Hematopoietic multipotent progenitor cell treated with erythropoietin and hydrocortisone succinate and interleukin-3 and kit ligand, for 6 days (in vitro differentiated cells): Measurements from ENCODE around the gene KIF3B.
"Not testable (repeated sequence)": the region's sequence is repeated elsewhere in the genome, so short reads cannot be mapped to it uniquely, and the experiment has no call there.

Source experiments
- DNase-seq: peaks from one replicate; pipeline ENCODE4 v3.0.0-alpha.2; 2015

KIF3B gene

DNA sequence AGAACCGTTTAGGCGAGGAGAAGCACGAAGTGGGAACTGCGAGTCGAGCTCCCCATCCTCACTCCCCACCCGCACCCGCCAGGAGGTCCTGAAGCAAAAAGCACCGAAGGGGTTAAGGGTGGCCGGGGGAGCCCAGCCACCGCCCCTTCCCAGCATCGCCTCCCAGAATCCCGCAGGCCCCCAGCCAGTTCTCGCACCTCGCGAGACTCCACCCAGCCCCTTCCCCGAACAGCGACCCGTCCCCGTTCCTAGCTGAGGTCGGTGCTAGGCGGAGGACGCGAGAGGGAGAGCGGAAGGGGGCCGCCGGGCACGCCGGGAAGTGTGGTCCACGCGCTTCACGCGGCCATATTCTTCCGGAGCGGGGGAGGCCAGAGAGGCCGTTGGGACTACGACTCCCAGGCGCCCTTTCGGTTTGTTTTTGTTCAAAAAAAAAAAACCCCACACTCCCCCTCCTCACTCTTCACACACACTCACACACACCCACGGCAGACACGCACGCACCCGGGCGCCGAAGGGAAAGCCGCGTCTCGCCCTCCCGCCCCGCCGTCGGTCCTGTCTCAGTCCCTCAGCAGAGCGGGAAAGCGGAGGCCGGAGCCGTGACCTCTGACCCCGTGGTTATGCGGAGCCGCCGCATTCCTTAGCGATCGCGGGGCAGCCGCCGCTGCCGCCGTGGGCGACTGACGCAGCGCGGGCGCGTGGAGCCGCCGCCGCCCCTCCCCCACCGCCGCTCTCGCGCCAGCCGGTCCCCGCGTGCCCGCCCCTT lies 80.6 kb downstream of the KIF3B start, which contains the start of gene ASXL1:
Gene ASXL1 (plus strand): TSS at position 463 of the 763 bp plus-strand sequence. CDS start 445 bp downstream, outside the sequence.
- DNase-seq, result peak; percentile 97

DNA sequence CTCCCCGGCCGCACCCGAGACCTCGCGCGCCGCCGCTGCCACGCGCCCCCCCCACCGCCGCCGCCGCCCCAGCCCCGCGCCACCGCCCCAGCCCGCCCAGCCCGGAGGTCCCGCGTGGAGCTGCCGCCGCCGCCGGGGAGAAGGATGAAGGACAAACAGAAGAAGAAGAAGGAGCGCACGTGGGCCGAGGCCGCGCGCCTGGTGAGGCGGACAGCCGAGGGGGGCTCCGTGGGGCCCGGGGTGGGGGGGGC lies 81.1 kb downstream of the KIF3B start:
- no peak for DNase-seq

DNA sequence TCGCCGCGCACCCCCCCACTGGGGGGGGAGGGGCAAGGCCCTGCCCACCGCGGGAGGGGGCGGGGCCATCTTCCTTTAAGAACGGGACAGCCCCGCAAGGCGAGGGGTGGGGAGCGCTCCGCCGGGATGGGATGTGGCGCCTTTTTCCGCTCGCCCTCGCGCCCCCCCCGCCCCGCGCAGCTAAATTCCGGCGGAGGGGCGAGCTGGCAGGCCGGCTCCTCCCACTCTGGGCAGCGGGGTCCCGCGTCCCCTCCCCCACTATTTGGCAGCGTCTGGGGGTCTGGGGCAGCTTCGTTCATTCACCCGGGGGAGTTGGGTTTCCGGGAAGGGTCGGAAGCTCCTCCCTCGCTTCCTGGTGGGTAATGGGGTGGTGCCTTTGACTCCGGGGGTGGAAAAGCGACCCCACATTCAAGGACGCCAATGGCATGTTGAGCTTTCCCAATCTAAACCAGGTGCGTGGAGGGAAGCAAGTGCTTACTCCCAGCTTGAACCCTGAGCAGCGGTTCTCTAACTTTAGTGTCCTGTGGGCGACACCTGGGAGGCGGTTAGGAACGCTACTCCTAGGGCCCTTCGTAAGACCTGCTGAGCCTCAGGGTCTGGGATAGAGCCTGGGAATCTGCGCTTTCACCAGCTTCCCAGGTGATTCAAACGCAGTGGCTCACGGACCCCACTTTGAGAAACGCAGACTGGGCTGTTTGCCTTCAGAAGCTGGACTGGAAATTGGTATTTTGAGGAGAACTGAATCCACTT lies 81.6 kb downstream of the KIF3B start:
- DNase-seq, result peak; percentile 90

DNA sequence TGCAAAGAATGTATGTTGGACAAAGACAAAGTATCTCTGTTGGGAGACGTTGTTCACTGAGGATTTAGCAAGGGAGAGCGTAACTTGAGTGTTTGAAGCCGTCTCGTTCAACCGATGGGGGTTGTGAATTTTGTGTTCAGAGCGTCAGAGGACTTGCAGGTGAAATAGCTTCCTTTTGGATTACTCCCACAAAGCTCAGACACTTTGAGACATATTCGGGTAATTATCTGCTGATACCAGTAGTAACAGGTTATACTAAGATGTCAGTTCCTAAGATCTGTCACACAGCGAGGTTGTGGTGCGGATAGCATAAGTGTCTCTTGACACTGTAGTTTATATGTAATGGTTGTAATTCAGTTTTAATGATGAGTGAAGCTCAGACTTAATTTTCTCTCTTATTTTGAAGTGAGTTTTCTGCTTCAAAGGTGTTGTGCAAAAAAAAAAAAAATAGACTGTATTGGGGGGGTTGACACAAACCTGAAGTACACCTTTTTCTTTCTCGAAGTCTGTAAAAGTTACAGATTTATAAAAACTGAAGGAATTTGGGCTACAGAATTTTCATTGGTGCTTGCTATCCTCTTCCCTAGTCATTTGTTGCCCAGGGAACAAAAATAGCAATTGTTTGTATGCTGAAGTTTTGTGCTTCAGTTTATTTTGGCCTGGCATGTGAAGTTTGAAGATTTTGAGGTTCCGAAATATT lies 82.3 kb downstream of the KIF3B start:
- DNase-seq, result peak; percentile 42

DNA sequence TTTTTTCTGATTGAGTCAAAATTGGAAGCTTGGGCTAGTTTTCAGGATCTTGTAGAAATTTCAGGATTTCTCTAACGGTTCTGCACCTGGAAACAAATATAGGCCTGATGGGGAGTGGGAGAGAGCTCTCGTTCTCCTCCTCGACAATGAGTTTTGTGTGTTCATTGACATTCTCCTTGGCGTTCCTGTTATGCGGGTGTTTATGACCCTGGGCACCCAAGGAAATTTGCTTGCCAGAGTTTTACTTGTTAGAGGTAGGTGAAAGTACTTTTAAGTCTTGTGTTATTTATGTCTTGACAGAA lies 82.8 kb downstream of the KIF3B start:
- no peak for DNase-seq

DNA sequence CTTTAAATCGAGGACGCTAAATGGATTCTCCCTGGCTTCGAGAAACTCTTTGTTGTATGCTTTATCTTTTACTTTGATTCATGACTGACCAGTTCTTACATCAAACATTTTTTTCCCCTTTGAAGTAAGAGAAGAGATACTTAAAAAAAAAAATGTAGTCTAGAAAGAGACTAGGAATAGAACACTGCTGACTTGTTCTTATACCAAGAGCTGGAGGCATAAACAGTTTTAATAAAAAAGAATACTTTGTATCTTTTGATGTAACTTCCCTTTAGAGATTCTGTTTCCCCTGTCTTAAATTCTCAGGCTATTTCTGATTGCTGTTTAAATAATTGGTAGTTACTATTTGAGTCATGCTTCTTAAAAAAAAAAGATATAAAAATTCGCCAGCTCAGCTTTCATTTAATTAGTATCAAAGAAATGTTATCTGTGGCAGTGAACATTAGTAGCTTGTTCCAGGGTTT lies 85.5 kb downstream of the KIF3B start:
- DNase-seq, result no peak

DNA sequence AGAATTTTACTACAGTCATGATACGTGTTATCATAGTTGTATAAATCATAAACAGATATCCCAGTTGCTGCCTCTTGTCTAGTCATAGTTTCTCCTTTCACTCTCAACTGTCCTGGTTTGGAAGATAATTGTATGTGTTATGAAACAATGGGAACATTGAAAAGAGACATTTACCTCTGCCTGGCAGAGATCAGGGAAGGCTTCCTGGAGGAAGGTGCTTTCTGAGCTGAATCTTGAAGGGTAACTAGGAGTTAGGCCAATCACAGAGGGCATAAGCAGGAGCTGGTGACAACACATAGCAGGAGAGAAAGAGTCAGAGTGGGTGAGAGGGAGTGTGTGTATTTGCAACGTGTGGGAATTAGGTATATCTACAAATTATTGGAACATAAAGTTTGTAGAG lies 86.0 kb downstream of the KIF3B start:
- no peak for DNase-seq

DNA sequence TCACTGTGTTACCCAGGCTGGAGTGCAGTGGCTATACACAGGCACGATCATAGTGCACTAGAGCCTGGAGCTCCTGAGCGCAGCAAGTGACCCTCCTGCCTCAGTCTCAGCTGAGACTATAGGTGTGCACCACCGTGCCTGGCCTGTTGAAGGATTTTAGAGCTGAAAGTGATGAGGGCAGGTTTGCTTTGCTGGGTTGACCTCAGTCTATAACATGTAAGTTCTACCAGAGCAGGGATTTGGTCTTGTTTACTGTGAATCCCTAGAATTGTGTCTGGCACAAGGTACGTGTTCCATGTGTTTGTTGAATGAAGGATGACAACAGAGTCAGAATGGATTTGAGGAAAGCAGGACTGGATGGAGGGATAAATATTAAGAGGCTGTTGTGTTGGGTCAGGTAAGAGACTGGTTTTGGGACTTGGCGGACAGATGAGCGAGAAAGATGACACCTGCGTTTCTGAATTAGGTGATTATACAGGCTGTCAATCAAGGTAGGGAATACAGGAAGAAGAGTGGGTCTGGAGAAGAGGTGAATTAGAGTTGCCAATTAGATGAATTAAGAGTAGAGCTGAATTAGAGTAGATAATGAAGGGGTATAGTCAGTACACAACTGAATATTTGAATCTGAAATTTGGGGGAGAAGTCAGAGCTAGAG lies 87.2 kb downstream of the KIF3B start:
- DNase-seq, result no peak

DNA sequence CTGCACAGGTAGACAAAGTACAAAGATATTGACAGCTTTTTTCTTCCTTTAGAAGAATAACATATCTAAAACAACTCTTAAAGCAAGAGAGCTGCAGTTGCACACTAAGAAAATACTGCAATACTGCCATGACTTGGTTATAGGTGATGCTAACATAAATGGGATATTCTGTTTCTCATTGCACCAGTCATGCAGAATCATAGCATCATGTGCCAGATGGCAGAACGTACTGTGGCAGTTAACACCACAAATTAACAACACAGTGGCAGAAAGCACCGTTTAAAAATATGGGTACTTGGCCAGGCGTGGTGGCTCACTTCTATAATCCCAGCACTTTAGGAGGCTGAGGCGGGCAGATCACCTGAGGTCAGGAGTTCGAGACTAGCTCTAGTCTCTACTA lies 88.1 kb downstream of the KIF3B start:
- no peak for DNase-seq

DNA sequence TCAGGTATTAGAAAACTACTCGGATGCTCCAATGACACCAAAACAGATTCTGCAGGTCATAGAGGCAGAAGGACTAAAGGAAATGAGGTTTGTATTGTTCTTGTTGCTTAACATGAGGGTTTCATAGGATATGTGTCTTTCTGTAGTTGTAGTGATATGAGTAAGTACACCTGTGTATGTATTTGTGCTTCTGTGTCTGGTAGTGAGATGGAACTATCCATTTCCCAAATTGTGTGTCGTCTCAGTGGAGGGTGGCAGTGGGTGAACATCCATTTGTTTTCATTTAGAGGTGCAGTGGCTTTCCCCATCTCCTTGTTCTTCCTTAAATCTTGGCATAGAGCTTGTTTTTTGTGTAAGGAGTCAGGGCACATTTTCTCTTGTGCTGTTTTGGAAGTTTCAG lies 88.9 kb downstream of the KIF3B start:
- no peak for DNase-seq

DNA sequence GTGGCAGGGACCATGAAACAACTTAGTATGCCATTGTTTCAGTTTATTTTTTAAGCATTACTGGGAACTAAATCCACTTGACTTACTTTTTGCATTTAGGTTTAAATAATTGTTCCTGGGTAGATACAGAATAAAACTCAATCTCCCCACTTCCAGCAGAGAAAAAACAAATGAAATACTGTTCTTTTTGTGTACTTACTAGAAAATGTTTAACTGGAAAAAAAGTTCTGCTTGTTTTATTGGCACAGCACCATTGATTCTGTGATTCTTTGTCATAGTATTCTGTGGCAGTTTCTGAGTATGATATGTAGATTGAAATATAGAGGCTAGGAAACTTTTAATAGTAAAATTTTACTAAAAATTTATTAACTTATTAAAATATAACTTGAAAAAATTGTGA lies 90.9 kb downstream of the KIF3B start:
- no peak for DNase-seq

DNA sequence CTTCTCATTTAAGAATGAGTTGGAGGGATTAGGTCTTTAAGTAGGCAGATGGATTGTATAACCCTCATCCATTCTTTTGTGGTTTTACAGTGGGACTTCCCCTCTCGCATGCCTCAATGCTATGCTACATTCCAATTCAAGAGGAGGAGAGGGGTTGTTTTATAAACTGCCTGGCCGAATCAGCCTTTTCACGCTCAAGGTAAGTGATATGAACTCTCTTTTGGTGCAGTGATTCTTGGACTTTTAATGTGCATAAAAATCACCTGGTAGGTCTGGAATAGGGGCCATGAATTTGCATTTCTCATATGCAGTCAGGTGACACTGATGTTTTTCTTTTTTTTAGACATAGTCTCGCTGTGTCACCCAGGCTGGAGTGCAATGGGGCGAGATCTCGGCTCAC lies 91.5 kb downstream of the KIF3B start:
- no peak for DNase-seq

DNA sequence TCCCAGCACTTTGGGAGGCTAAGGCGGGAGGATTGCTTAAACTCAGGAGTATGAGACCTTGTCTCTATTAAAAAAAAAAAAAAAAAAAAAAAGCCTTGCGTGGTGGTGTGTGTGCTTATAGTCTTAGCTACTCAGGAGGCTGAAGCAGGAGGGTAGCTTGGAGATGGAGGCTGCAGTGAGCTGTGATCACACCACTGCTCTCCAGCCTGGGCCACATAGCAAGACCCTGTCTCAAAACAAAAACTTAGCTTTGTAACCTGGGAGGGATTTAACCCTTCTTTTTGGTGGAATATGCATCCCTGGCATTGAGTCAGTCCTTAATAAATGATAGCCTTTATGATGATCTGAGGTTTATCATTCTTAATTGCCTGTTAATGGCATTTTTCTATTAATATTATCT lies 93.4 kb downstream of the KIF3B start:
- no peak for DNase-seq

DNA sequence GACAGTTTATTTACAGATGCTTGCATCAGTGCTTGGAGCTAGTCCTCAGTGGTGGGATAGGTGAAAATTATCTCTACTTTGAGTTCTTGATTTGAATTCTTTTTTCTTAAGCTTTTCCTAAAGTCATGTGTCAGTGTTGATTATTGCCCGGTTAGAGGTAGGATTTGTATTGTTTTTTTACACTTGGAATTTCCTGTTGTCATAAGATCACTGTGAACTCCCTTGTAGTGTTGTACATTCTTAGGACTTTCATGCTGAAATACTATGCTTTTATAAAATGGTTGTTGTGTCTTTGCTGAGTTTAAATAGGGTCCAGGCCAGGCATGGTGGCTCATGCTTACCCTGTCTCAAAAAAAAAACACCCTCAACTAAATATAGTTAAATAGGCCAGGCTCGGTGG lies 101.0 kb downstream of the KIF3B start:
- no peak for DNase-seq

DNA sequence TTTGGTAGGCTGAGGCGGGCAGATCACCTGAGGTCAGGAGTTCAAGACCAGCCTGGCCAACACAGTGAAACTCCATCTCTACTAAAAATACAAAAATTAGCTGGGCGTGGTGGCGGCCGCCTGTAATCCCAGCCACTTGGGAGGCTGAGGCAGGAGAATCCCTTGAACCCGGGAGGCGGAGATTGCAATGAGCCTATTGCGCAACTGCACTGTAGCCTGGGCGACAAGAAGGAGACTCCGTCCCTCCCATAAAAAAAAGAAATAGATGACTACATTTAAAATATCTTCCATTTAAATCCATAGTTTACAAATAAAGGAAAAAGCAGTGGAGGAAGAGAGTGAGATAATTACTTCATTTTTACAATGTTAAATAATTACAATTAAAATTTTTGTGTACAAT lies 102.6 kb downstream of the KIF3B start:
- not testable (repeated sequence) for DNase-seq

DNA sequence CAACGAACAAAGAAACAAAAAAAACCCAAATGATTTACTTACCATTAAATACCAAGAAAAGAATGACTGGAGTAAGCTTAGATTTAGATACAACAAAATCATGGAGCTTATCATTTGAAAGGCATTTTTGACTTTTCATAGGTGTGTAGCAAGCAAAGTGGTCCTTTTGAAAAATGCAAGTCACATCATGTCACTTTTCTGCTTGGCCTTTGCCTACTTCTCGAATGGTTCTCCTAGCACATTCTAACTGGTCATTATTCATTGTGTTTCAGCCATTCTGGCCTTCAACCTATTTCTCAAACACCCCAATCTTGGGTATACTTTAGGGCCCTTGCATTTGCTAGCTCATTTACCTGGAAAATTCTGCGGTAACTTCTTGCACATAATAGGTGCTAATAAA lies 103.3 kb downstream of the KIF3B start:
- no peak for DNase-seq

DNA sequence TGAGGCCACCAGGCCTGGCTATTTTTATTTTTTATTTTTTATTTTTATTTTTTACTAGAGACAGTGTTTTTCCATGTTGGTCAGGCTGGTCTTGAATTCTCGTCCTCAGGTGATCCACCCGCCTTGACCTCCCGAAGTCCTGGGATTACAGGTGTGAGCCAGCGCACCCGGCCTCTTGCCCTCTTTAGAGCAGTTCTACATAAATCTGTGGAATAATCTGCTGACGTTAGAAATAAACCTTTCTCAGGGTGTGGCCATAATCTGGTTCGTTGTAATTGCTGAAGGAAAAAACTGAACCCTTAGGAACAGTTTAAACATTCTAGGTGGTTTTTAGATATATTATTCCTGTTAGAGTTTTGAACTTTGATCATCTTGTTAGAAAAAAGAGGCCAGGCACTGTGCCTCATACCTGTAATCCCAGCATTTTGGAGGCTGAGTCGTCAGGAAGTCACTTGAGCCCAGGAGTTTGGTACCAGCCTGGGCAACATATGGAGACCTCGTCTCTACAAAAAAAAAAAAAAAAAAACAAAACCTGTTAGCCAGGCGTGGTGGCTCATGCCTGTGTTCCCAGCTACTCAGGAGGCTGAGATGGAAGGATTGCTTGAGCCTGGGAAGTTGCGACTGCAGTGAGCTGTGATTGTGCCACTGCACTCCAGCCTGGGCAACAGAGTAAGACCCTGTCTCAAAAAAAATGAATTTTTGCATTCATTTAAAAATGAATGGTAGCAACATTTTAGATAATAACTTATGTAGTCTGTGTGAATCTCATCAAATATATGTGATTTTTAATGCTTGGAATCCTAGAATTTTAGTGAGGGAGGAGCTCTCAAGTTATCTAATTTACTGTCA lies 104.9 kb downstream of the KIF3B start:
- DNase-seq, result no peak

DNA sequence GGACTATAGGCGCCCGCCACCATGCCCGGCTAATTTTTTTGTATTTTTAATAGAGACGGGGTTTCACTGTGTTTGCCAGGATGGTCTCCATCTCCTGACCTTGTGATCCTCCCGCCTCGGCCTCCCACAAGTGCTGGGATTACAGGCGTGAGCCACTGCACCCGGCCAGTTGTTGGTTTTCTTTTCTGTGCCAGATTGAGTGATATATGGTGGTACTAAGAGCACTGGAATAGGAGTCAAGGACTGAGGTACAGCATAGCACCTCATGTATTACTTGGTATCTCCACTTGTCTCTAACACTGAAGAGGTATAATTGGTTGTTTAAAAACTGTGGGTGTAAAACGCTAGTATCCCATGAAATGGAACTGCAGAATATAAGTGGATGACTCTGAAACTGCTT lies 106.0 kb downstream of the KIF3B start:
- DNase-seq, result not testable (repeated sequence)
